ENCODE data around the gene MBD3.
A peak's percentile ranks its signal among the peaks of the same experiment; 100 is the strongest.
"Not testable (repeated sequence)": the region's sequence is repeated elsewhere in the genome, so short reads cannot be mapped to it uniquely, and the experiment has no call there.

MBD3 gene

GRCh38 chr19:1538978-1539377, 53.7 kb downstream of the MBD3 start:
- DNase-seq (ENCODE audit: insufficient read length, low spot score): peak; percentile 66
- FAIRE-seq: no peak
- TF ChIP-seq CTCF (IDR thresholded peaks at IDR 0.05; ENCODE audit: insufficient read depth, missing control alignments): no peak

- DNase-seq (ENCODE audit: insufficient read length, low spot score); FAIRE-seq: not testable (repeated sequence)
These were observed 57.0 kb downstream of the MBD3 start for GRCh38 chr19:1535699-1536098.

GRCh38 chr19:1534972-1535371, 57.7 kb downstream of the MBD3 start:
- no peak for TF ChIP-seq CTCF (IDR thresholded peaks at IDR 0.05; ENCODE audit: insufficient read depth, missing control alignments)
- no peak for DNase-seq (ENCODE audit: insufficient read length, low spot score)
- FAIRE-seq: no peak

- DNase-seq (ENCODE audit: insufficient read length, low spot score): no peak
- no peak for FAIRE-seq
- TF ChIP-seq CTCF (IDR thresholded peaks at IDR 0.05; ENCODE audit: insufficient read depth, missing control alignments): no peak
These were observed 59.0 kb downstream of the MBD3 start for GRCh38 chr19:1533510-1534150.

GRCh38 chr19:1532003-1532402, 60.7 kb downstream of the MBD3 start:
- FAIRE-seq (no peak), DNase-seq (ENCODE audit: insufficient read length, low spot score) (no peak)
- no peak for TF ChIP-seq CTCF (IDR thresholded peaks at IDR 0.05; ENCODE audit: insufficient read depth, missing control alignments)

GRCh38 chr19:1531587-1531986, 61.1 kb downstream of the MBD3 start:
- DNase-seq (ENCODE audit: insufficient read length, low spot score): no peak
- TF ChIP-seq CTCF (IDR thresholded peaks at IDR 0.05; ENCODE audit: insufficient read depth, missing control alignments): no peak
- no peak for FAIRE-seq

- FAIRE-seq; DNase-seq (ENCODE audit: insufficient read length, low spot score): not testable (repeated sequence)
These were observed 61.8 kb downstream of the MBD3 start for GRCh38 chr19:1530856-1531255.

- no peak for FAIRE-seq
- no peak for DNase-seq (ENCODE audit: insufficient read length, low spot score)
- TF ChIP-seq CTCF (IDR thresholded peaks at IDR 0.05; ENCODE audit: insufficient read depth, missing control alignments): no peak
These were observed 63.2 kb downstream of the MBD3 start for GRCh38 chr19:1529430-1529816.

Data from D721Med (cell line).